DMS153 (cell line): Measurements from ENCODE around the gene TMEM72.

Experiments used
- DNase-seq: peaks from one replicate; lab custom pipeline; 2025; lab: John Stamatoyannopoulos, UW

The TMEM72 gene

DNA sequence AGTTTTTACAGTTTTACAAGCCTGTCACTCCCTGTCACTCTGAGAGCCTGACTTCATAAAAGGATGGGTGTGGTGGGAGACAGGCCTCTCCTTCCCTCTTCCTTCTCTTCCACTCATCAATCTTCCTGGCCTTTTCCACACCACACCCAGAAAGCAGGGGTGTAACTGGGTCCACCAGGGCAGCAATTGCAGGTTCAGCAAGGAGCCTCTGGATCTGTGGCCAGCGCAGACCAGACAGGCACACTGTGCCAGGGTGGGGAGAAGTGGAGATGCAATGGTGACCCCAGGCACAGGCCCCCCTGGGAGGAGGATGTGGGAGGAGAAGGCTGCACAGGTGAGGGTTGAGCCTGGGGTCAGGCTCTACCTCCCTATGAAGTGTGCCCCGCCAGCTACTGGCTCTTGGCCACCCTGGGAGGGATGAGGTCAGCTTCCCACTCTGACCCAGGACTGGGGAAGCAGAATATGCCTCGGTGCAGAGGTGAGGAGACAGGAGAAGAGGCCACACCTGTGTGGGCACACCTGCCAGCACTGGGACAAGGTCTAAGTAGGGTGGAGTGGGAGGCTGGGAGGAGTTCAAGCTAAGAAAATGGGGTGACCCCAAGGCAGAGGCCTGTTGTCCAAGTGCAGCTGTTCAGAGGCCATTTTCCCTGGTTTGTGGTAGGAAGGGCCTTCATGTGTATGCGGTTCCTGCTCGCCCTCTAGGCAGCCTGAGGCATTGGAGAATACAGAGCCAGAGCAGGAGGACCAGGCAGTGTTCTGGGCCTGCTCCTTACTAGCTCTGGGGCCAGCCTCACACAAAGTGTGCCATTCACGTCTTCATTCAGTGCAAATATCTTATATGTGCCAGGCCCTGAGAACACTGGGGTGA is 20.2 kb upstream of the TMEM72 start:
- no peak for DNase-seq

DNA sequence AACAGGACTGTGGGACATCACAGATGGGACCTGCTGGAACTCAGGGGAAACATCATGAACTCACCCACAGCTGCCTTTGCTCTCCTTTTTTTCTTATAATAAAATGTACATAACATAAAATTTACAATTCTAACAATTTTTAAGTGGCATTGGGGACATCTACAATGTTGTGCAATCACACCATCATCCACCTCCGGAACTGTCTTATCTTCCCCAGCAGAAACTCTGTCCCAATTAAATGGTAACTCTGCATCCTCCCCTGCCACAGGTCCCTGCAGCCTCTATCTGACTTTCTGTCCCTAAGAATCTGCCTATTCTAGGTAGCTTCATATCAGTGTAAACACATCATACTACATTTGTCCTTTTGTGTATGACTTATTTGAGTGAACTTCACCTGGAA is 19.4 kb upstream of the TMEM72 start:
- DNase-seq = no peak

DNA sequence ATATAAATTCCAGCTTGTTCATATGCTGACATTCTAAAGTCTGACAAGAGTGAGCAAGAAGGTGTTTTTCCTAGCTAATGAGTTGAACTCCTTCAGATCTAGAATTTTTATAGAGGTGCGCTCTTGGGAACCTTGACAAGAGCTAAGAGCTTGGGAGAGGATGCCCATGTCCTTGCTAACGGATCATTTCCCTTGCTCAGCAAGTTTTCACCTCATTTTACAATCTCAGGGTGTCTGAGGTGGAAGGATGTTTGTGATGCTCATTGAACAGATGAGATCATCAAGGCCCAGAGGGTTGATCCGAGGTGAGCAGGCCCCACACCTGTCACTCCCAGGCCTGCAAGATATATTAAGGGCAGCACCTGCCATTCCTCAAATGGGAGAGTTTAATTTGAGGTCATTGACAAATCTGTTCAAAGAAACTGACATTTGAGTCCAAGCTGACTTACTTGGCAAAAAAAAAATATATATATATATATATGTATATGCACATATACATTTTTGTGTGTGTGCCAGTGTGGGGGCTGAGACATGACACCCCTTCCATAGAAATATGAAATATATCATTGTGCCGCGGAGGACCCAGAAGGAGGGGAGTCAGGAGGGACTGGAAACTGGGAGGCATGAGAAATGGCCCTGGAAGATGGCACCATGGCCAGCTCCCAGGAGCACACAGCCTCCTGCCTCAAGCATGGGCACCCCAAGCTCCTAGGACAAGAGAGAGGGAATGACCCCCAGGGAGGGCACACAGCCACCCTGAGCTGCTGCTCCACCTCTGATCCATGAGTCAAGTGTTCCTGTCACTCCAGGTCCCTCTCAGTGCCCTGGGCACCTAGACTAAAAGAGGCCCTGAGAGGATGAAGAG is 17.3 kb upstream of the TMEM72 start:
- no peak for DNase-seq

DNA sequence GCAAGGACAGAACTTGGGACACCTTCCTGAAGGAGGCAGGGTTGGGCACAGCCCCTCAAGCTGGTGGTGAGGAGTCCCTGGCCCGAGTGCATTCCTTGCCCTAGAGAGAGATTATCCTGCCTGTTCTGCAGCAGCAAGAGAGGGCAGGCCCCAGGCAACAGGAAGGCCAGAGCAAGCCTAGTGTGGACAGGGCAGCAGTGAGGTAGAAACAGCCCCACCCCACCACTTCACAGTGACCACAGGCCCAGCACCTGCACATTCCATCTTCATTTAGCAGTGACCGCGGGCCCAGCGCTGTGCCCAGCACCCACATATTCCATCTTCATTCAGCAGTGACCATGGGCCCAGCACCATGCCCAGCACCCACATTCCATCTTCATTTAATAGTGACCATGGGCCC is 16.4 kb upstream of the TMEM72 start:
- DNase-seq = no peak

DNA sequence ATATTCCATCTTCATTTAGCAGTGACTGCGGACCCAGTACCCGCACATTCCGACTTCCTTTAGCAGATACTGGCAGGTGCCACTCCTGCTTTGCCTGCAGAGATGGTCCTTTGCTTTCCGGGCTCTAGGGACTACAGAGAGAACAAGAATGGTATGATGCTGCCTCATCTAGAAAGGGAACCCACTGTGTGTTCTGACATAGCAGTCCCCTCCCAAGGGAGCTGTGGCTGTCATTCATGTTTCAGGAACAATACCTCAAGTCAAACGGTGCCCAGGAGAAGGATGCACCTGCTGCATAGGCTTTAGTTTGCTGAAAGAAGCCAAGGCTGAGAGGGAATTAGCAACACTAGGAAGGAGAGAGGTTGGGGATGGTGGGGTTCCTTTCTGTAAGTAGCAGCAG is 15.9 kb upstream of the TMEM72 start:
- DNase-seq = no peak

DNA sequence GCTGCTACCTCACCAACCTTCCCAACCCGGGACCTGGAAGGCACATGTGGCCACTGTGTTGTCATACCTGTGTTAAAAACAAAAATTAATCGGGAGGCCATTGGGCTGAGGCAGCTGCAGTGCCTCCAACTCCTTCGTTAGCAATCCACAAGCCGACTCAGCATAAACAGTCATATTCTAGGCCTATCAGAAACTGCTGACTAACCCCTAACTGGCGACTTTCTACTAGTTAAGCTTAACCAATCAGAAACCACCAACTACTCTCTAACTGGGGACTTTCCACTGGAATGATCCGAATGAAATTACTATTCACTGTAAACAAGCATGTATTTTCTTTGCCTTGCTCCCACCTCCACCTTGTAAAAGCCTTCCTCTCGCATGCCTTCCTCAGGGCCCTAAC is 14.1 kb upstream of the TMEM72 start:
- DNase-seq = no peak

DNA sequence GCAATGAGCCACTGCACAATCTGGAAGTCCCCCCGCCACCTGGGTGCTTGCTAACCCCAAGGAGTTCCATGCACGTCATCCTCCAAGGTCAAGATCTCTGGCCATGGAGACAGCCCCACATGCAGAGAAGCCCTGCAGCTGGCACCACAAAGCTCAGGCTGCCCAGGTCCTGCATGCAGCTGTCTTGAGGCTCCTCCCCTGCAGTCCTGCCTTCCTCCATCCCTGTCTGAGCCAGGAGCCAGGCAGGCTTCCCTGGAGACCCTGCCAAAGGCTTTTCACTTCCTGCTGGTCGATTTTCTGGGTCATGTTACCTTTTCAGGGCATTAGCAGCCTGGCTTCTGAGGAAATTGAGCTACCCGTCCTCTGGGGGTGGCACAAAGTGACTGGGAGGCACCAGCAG is 12.5 kb upstream of the TMEM72 start:
- DNase-seq = peak; percentile 28

DNA sequence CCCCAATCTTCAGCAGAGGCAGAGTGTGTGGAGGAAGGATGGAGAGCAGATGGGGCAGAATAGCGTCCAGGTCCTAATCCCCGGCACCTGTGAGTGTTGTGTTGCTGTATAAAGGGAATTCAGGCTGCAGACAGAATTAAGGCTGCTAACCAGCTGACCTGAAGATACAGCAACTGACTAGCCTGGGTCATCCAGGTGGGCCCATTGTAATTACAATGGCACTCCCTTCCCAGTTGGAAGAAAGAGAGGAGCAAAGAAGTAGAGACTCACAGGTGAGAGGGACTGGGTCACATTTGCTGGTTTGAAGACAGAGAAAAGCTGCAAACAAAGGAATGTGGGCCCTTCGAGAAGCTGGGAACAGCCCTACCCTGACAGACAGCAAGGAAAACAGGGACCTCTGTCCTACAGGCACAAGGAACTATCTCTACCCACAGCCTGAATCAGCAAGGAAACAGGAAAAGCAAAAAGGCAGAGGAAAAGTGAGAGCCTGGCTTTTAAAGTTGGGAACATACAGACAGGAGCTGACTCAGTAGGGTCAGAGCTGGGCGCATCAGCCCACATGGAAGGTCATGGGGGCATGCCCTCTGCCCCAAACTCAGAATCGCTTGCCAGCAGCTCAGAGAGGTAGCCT is 11.6 kb upstream of the TMEM72 start:
- DNase-seq = no peak

DNA sequence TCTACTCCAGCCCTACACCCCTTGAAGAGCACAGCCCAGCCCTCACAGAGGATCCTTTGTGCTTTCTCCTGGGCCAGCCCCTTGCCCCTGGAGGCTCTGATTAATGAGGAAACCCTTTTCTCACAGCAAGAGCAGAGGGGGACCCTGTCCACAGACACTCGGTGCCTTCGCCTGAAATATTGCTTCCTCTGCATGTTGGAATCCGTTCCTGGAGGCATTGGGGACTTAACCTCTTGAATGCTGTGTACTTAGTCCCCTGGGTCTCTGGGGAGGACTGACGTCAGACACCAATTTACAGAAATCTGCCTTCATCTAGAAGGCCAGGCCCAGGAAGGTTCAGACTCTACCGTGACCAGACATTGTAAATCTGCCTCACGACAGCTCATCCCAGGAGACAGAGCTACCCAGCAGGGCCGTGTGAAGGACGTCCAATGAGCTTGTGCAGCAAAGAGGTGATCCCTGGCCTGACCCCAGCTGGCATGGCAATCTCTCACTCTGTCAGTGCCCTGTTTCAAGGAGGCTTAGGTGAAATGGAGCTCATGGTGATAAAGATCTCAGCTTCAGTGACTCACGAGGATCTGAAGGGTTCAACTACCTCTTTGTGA is 8.1 kb upstream of the TMEM72 start:
- DNase-seq = peak; percentile 12

DNA sequence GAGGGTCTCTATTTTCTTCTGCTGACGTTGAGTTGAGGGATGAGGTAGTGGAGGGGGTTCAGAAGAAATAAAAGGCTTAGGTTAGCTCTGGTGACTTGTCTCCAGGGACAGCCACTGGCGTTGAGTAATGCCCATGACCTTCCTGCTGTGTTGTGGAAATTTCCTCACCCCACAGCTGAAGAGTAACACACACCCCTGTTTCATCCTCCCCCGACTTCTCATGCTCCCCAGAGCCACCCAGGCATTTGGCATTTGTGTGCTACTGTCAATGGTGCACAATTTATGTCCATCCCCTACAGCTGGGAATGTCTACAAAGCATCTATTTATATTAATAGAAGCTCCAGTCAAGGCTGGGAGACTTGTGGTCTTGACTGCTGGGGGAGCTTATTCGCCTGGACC is 4.7 kb upstream of the TMEM72 start:
- DNase-seq = no peak

DNA sequence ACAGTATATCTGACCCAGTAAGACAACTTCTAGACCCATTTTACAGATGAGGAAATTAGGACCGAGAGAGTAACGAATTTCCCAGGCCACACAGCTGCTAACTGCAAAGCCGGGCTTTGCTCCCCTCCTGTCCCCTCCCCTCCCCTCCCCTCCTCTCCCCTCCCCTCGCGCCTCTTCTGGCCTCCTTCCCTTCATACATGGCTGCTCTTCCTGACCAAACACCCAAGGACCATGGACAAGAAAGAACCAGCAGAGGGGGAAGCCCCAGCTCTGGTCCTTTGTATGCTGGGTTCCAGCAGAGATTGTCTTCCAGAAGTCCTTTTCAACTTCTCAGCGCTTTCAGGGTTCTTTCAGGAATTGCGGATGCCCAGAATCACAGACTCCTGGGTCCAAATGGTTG is 3.6 kb upstream of the TMEM72 start:
- no peak for DNase-seq

DNA sequence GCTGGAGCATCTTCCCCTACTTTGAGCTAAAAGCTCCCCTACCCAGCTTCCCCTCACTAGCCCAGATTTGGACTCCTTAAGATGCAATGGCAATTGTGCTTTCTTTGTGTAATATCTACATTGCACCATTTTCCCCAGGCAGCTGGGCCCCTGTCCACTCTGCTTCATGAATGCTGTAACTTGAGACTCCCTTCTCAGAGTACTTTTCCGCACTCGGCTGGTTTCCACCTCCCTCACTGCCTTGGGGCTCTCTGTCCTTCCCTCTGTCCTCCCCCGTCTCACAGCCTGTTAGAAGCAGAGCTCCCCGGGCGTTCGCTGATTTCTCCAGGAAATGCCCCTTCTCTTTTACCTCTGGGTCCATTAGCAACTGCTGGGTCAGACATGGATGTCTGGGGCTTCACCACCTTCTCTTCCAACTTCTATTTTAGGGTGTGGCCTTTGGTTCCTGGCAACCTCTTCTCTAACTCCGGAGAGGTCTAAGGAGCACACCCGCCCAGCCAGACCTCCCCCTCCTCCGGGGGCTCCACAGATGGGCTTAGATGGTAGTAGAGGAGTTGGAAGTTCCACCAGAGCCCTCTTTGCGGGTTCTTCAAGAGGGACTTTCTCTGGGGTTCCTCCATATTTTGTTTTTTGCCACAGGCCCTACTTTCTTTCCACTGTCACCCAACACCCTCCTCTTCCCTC is 2.9 kb upstream of the TMEM72 start:
- DNase-seq = no peak

DNA sequence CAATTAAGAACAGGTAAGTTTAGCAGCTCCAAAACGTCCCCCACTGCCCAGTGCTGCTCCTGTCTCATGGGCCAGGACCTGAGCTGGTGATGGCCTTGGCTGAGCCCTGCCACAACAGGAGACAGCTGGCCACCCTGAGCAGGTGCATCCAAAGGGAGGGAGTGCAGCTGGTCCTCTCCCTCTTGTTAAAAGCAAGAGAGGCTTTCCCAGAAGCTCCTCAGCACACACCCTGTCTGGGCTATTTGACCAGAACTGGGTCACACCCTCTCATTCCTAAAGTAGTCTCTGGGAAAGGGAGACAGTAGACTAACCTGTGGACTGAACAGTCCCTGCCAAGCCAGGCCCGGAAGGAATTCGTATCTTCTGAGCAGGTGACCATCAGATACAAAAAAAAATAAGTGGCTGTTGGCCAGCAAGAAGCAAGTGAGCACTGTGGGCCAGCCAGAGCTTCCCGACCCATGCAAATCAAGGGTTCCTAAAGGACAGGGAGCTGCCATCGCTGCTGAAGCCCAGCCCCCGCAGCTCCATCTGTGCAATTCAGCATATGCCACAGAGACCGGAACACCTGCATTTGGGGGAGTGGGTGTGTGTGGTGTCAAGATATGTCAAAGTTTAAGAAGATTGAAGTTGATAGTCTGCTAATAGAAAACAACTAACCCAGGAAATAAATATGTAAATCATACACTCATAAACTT is 2.1 kb upstream of the TMEM72 start:
- DNase-seq = no peak

DNA sequence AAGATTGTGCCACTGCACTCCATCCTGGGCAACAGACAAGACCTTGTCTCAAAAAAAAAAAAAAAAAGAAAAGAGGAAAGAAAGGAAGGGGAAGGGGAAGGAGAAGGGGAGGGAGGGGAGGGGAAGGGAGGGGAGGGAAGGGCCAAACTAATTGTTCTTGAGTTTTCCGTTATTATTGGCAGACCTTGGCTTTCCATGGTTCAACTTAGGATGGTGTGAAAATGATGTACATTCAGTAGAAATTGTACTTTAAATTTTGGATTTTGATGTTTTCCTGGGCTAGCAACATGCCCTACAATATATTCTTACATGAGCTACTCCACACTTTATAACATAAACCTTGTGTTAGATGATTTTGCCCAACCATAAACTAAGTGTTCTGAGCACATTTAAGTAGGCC is 1.2 kb upstream of the TMEM72 start:
- no peak for DNase-seq

DNA sequence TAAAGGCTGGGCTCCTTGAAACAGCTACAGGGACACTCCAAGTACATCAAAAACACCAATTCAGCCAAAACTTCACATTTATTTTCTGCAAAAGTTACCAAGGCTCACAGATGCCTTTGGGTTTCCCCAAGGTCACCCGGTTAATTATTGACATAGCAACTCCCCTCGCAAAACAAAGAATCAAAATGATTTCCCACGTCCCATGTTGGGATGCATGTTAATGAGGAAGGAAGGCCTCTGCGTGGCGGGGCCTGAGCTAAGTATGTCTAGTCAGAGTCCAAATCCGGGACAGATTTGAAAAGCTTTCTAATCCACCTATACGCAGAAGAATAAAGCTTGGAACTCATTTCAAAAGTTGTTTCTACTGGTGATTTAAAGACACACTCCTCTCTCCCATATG is 535 bp upstream of the TMEM72 start:
- DNase-seq = no peak

DNA sequence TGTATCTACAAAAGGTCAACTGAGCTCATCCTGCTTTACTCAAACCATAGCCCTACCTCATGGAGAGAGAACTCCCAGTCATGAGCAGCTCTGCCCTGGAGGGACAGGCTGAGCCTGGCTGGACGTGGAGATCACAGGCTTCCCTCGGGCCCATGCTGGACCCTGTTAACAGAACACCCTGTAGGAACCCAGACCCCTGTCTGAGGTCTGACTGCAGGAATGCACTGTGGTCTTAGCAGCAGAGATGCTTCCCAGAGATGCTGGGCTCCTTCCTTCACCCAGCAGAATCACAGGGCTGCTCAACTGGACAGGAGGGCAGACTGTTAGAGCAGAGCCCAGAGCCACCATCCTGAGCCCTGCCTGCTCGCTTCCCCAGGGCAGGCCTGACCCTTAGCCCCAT is 814 bp downstream of the TMEM72 start:
- DNase-seq = no peak

DNA sequence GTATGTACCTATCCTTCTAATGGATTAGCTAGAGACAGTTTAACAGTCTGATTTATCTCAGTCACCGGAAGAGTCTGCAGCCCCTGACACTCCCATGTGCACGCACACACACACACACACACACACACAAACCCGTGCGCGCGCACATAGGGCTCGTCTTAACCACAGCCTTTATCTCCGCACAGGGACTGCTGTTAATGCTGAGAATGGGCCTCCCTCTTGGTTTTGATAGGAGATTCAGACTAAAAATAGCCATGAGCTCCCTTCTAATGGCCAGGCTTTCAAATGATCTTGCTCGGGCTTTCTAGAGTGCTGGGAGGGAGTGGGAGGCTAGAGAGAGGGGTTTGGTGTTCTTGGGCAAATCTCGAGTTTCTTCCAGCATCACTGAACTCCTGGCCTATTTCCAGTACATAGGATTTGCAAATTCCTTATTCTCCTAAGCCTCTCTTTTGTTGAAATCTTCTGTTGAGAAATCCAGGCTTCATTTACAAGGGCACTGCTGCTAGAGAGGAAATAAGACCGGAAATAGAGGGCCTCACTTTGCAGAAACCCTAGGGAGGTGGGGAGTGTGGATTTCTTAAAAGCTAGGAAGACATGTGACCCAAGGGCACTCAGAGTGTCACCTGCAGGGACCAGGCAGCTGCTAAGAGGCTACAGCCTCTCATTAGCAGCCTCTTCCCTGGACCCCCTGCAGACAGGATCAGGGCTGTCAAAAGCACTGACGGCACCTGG is 2.4 kb downstream of the TMEM72 start:
- no peak for DNase-seq

DNA sequence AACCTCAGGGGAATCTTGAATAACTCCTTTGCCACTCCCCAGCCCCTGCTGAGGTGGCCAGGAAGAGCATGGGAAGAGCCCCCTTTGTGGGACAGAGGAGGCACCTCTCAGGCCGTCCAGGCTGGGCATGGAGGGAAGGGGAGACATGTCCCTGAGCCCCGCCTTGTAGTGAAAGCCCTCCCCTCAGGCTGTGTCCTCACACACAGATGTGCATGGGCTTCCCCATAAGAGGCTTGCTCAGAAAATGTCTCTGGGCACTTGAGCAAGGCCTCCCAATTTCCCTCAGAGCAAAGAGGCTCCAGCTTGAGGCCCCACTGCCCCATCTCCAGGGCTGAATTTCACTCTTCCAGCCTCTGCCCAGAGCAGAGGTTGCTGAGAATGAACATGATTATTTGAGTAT is 3.8 kb downstream of the TMEM72 start:
- DNase-seq = no peak

DNA sequence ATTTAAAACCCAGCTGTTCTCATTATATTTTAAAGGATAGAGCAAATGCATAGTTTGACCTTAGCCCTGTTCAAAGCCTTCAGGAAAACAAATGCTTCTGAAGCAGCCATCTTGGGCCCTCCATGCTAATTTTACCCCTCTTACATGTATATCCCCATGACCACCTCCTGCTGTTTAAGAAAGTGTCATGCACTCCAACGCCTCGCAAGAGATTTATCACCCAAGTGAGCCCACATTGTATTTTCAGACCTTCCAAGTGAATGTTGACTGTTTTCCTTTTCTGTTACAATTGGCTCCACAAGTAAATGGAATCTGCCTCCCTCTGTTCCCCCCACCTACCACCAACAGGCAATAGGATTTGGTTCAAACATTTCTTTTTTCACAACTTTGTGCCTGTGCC is 5.3 kb downstream of the TMEM72 start:
- DNase-seq = no peak

DNA sequence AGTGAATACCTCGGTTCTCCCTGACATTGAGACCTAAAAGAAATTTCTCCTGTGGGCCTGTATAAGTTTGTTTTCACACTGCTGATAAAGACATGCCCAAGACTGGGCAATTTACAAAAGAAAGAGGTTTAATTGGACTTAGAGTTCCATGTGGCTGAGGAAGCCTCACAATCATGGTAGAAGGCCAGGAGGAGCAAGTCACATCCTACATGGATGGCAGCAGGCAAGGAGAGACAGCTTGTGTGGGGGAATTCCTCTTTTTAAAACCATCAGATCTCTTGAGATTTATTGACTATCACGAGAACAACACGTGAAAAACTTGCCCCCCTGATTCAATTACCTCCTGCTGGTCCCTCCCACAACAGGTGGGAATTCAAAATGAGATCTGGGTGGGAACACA is 6.7 kb downstream of the TMEM72 start:
- DNase-seq = no peak

DNA sequence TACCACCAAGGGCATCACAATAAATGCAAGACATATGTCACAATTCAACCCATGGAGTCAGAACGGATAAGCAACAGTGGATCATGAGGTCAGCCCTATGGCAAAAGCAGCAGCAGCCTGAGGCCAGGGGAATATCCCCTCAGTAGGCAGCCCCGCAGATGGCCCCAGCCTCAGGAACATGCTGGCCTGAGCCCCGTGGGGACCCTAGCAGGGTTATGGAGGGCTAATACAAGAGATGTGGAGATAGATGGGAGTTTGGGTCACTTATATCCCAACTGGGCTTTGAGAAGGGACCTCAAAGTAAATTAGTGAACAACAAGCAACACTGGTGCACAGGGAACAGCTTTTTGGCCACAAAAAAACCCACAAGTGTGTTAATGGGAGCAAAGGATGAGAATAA is 9.1 kb downstream of the TMEM72 start:
- DNase-seq = no peak
